Neuron (in vitro differentiated cells): ENCODE data around the gene CLEC18B.
"Not testable (repeated sequence)": the region's sequence is repeated elsewhere in the genome, so short reads cannot be mapped to it uniquely, and the experiment has no call there.

ENCODE experiments used
- H2AFZ ChIP-seq: one replicate; pipeline ENCODE4 v1.6.1; 2013; ENCODE audit warnings: low read depth, mild to moderate bottlenecking, inconsistent platforms, low read length, moderate library complexity
- H3K27me3 ChIP-seq: one replicate; pipeline ENCODE4 v1.6.1; 2013; ENCODE audit warnings: low read length; ENCODE audit not compliant: insufficient read depth
- H3K36me3 ChIP-seq: one replicate; pipeline ENCODE4 v1.6.1; 2013; ENCODE audit warnings: low read length; ENCODE audit not compliant: insufficient read depth
- H3K4me1 ChIP-seq: one replicate; pipeline ENCODE4 v1.6.1; 2013; ENCODE audit warnings: low read length; ENCODE audit not compliant: insufficient read depth
- H3K4me3 ChIP-seq: 2 replicates; pipeline ENCODE4 v1.5.1; 2013; ENCODE audit warnings: mild to moderate bottlenecking, low read length, moderate library complexity
- H3K9me3 ChIP-seq: one replicate; pipeline ENCODE4 v1.6.1; 2013; ENCODE audit warnings: low read length

The CLEC18B gene

GRCh38 chr16:74420612-74421481 is at the start of gene CLEC18B:
TSS of gene CLEC18B (minus strand) at chr16:74421478. CDS start at chr16:74421270, 208 bp downstream.
- not testable (repeated sequence) for H3K9me3 ChIP-seq, H3K27me3 ChIP-seq, H2AFZ ChIP-seq, H3K4me1 ChIP-seq, H3K4me3 ChIP-seq, H3K36me3 ChIP-seq

- peaks cover 82% of the 10 kb centered on the region for H3K36me3 ChIP-seq
- no peak overlapping the region for H3K4me3 ChIP-seq
- no peak overlapping the region for H2AFZ ChIP-seq
- H3K9me3 ChIP-seq, result no peaks in the 10 kb centered on the region
- no peaks in the 10 kb centered on the region for H3K4me1 ChIP-seq
- H3K27me3 ChIP-seq, result no peaks in the 10 kb centered on the region
Measured at GRCh38 chr16:74469946-74470478, 48.7 kb upstream of the CLEC18B start.

DNA sequence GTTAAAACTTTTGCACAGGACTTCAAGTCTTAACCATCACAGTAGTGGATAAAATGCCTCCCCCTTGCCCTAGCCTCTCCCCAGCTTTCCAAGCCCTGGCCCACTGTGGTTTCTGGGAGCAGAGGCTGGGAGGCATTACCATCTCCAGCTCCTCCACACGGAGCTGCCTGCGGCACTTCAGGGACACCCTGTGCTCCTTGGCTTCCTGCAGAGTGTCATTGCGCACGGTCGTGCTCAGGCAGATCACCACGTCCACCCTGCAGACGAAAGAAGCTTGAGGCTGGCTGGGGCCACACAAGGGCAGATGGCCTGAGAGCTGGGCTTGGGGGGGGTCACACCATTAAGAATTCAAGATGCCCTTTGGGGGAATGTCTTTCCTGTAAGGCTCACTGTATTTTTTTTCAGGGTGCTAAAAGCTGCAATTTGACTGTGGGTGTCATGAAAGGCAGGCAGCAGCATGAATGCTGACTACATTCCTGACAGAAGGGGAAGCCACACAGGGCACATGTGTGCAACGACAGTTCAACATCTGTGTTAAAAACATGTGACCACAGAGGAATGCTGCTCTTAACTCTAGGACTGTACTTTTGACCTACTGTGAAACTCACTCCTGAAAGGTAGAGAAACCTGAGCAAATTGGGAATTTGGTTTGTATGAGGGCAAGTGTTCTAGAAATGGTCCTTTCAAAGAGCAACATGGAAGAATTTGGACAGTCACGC is 47.7 kb upstream of the CLEC18B start:
- no peaks in the 10 kb centered on the region for H3K4me1 ChIP-seq
- no peak overlapping the region for H3K4me3 ChIP-seq
- H3K9me3 ChIP-seq, result no peaks in the 10 kb centered on the region
- H3K36me3 ChIP-seq, result peaks cover 87% of the 10 kb centered on the region
- H2AFZ ChIP-seq, result no peak overlapping the region
- H3K27me3 ChIP-seq, result no peaks in the 10 kb centered on the region

GRCh38 chr16:74466872-74467271 is 45.6 kb upstream of the CLEC18B start:
- Histone ChIP-seq H3K27me3 (no peaks in the 10 kb centered on the region), H3K9me3 (no peaks in the 10 kb centered on the region), H3K4me3 (no peak overlapping the region), H2AFZ (no peak overlapping the region), H3K36me3 (peaks cover 95% of the 10 kb centered on the region), H3K4me1 (no peaks in the 10 kb centered on the region)

DNA sequence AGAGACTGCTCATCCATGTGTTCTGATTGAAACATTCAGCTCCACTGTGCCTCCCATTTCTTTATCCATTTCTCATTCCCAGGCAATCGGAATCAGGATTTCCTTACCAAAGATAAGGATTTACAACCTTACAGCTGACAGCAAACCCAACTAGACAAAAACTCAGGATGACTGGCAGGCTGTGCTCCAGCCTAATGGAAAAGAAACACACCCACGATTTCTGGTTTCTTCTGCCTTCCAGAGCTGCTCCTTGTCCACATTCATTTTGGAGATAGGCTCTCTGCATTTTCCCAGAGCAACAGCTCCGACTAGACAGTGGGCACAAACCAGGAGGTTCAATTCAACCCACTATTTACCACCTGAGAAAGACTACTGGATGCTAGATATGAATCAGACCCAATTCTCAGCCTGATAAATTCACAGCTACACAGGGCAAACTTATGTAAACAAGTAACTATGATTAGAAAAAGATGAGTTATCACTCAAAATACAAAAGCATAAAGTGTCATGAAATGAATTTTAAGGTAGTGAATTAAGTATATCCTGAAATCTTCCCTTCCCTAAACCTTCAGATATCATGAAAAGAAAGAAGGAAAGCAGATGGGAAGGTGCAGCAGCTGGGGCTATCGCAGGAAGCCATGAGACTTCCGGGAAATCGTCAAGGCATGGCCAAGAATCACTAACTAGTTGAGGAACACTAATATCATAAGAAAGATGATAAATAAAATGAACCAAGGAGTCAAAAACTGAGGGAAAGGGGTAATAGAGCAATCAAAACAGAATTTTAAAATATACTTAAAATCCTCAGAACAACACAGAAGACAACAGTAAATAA is 44.8 kb upstream of the CLEC18B start:
- H3K9me3 ChIP-seq, result no peaks in the 10 kb centered on the region
- no peak overlapping the region for H3K4me3 ChIP-seq
- H2AFZ ChIP-seq, result no peak overlapping the region
- no peaks in the 10 kb centered on the region for H3K4me1 ChIP-seq
- H3K27me3 ChIP-seq, result no peaks in the 10 kb centered on the region
- H3K36me3 ChIP-seq, result peaks cover 91% of the 10 kb centered on the region

DNA sequence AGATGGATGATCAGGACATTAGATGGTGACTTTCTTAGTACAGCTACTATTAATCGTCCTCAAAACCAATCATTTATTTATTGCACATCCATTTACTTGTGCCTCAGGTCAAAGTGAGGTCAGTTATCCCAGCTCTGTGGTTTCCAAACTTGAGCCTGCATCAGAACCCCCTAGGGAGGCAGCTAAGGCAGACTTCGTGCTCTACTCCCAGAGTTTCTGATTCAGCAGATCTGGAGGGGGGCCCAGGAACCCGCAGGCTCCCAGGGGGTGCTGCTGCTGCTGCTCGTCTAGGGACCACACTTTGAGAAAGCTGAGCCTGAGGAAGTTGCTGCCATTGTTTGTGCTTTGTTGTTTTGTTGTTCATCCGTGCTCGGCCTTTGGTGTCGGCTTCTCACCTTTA is 44.0 kb upstream of the CLEC18B start:
- no peaks in the 10 kb centered on the region for H3K9me3 ChIP-seq
- peaks cover 91% of the 10 kb centered on the region for H3K36me3 ChIP-seq
- no peaks in the 10 kb centered on the region for H3K4me1 ChIP-seq
- no peak overlapping the region for H2AFZ ChIP-seq
- no peak overlapping the region for H3K4me3 ChIP-seq
- H3K27me3 ChIP-seq, result no peaks in the 10 kb centered on the region

- Histone ChIP-seq H3K4me3 (no peak overlapping the region), H3K36me3 (peaks cover 87% of the 10 kb centered on the region), H2AFZ (no peak overlapping the region), H3K4me1 (no peaks in the 10 kb centered on the region), H3K9me3 (no peaks in the 10 kb centered on the region), H3K27me3 (no peaks in the 10 kb centered on the region)
Measured at GRCh38 chr16:74463888-74464287, 42.6 kb upstream of the CLEC18B start.

GRCh38 chr16:74462361-74462760 is 41.1 kb upstream of the CLEC18B start:
- no peaks in the 10 kb centered on the region for H3K4me1 ChIP-seq
- H3K9me3 ChIP-seq, result no peaks in the 10 kb centered on the region
- no peak overlapping the region for H3K4me3 ChIP-seq
- no peaks in the 10 kb centered on the region for H3K27me3 ChIP-seq
- no peak overlapping the region for H2AFZ ChIP-seq
- H3K36me3 ChIP-seq, result peaks cover 88% of the 10 kb centered on the region

DNA sequence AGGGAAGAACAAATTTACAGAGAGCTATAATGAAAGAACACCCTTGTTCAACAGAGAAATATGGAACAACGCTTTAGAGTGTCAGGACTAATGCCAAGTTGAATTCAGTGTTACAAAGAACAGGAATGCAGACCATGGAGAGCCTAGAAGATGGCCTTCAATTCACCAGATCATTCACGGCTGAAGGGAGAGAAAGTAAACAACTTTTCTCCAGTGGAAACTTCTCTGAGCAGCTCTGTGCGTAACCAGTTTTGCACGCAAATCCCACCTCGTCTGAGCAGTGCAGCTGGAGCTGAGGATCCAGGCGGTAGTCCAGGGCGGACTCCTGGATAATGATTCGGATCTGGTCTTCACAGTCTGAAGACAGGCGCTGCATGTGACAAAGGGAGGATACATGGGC is 40.5 kb upstream of the CLEC18B start:
- H3K36me3 ChIP-seq, result peaks cover 88% of the 10 kb centered on the region
- no peaks in the 10 kb centered on the region for H3K4me1 ChIP-seq
- H3K4me3 ChIP-seq, result no peak overlapping the region
- no peak overlapping the region for H2AFZ ChIP-seq
- no peaks in the 10 kb centered on the region for H3K9me3 ChIP-seq
- no peaks in the 10 kb centered on the region for H3K27me3 ChIP-seq

- H2AFZ ChIP-seq, result no peak overlapping the region
- H3K4me3 ChIP-seq, result no peak overlapping the region
- peaks cover 88% of the 10 kb centered on the region for H3K36me3 ChIP-seq
- H3K27me3 ChIP-seq, result no peaks in the 10 kb centered on the region
- H3K4me1 ChIP-seq, result no peaks in the 10 kb centered on the region
- no peaks in the 10 kb centered on the region for H3K9me3 ChIP-seq
Measured at GRCh38 chr16:74460542-74460941, 39.3 kb upstream of the CLEC18B start.

DNA sequence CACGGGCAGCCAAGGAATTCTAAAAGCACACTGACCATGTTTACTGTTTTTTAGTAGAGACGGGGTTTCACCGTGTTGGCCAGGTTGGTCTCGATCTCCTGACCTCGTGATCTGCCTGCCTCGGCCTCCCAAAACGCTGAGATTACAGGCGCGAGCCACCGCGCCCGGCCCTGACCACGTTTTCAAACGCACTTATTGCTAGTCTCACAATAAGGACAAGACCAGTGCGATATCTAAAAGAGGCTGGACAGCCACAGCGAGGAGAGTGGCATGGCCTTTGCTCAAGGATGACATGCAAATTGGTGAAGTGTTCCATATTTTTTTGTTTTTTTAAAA is 35.0 kb upstream of the CLEC18B start:
- no peak overlapping the region for H2AFZ ChIP-seq
- H3K9me3 ChIP-seq, result no peaks in the 10 kb centered on the region
- no peaks in the 10 kb centered on the region for H3K27me3 ChIP-seq
- peaks cover 78% of the 10 kb centered on the region for H3K36me3 ChIP-seq
- H3K4me3 ChIP-seq, result no peak overlapping the region
- H3K4me1 ChIP-seq, result no peaks in the 10 kb centered on the region

GRCh38 chr16:74455619-74456289 is 34.5 kb upstream of the CLEC18B start:
- peaks cover 82% of the 10 kb centered on the region for H3K36me3 ChIP-seq
- no peaks in the 10 kb centered on the region for H3K27me3 ChIP-seq
- no peaks in the 10 kb centered on the region for H3K4me1 ChIP-seq
- H3K9me3 ChIP-seq, result no peaks in the 10 kb centered on the region
- H3K4me3 ChIP-seq, result no peak overlapping the region
- H2AFZ ChIP-seq, result no peak overlapping the region
